Measurements from ENCODE around the gene ALG8. TPM values are rescaled to one million over a fixed set of nuclear protein-coding genes. Genes with fewer than 3 reads are reported as not detected.

ALG8 gene
- total RNA-seq, 4 donors from 2014 or later: 14.8 to 21.6 (median 15.8) TPM

GRCh38 chr11:78150346-78150745, 10.9 kb upstream of the ALG8 start:
- Histone ChIP-seq H3K27me3 (no peaks in the 10 kb centered on the region), H3K4me3 (no peak overlapping the region), H3K4me1 (no peaks in the 10 kb centered on the region), H3K9me3 (no peaks in the 10 kb centered on the region), H3K36me3 (no peaks in the 10 kb centered on the region), H3K27ac (no peak overlapping the region)
- no peak for ATAC-seq
- TF ChIP-seq POLR2AphosphoS5 (IDR thresholded peaks at IDR 0.05): no peak
- no peak for TF ChIP-seq EP300 (IDR thresholded peaks at IDR 0.05)
- TF ChIP-seq CTCF (IDR thresholded peaks at IDR 0.05): no peak
- no peak for TF ChIP-seq POLR2A (IDR thresholded peaks at IDR 0.05)
- 92 to 100% methylated on average over 2 of the region's 4 CpGs for WGBS, 2 donors (ENCODE audit: low coverage in 1 of 2)

- Histone ChIP-seq H3K9me3 (no peaks in the 10 kb centered on the region), H3K36me3 (no peaks in the 10 kb centered on the region), H3K27me3 (no peaks in the 10 kb centered on the region), H3K27ac (no peak overlapping the region), H3K4me1 (no peaks in the 10 kb centered on the region), H3K4me3 (no peak overlapping the region)
- ATAC-seq: peak; percentile 51
- WGBS, 2 donors (ENCODE audit: low coverage in 1 of 2): 0 to 6% methylated on average over 1 of the region's 1 CpG
- no peak for TF ChIP-seq POLR2AphosphoS5 (IDR thresholded peaks at IDR 0.05)
- TF ChIP-seq CTCF (IDR thresholded peaks at IDR 0.05): peak in 3 of 4 experiments; percentile 15 to 50 (median 24)
- TF ChIP-seq POLR2A (IDR thresholded peaks at IDR 0.05): no peak
- no peak for TF ChIP-seq EP300 (IDR thresholded peaks at IDR 0.05)
Observed at GRCh38 chr11:78149646-78150045, 10.2 kb upstream of the ALG8 start.

- 95% methylated on average over 2 of the region's 2 CpGs; no CpG with 5 or more reads in 1 of the 2 donors for WGBS, 2 donors (ENCODE audit: low coverage in 1 of 2)
- Histone ChIP-seq H3K36me3 (no peaks in the 10 kb centered on the region), H3K27me3 (no peaks in the 10 kb centered on the region), H3K27ac (no peak overlapping the region), H3K9me3 (no peaks in the 10 kb centered on the region), H3K4me1 (no peaks in the 10 kb centered on the region), H3K4me3 (no peak overlapping the region)
- TF ChIP-seq EP300 (IDR thresholded peaks at IDR 0.05) (no peak), POLR2AphosphoS5 (IDR thresholded peaks at IDR 0.05) (no peak), POLR2A (IDR thresholded peaks at IDR 0.05) (no peak), CTCF (IDR thresholded peaks at IDR 0.05) (no peak)
- ATAC-seq: no peak
Observed at GRCh38 chr11:78147807-78148206, 8.4 kb upstream of the ALG8 start.

- 50 to 89% methylated on average over 1 of the region's 1 CpG for WGBS, 2 donors (ENCODE audit: low coverage in 1 of 2)
- TF ChIP-seq POLR2A (IDR thresholded peaks at IDR 0.05): no peak
- Histone ChIP-seq H3K4me3 (no peak overlapping the region), H3K36me3 (no peaks in the 10 kb centered on the region), H3K9me3 (no peaks in the 10 kb centered on the region), H3K4me1 (peaks cover 0 to 5% (median 0%) of the 10 kb centered on the region in 3 donors), H3K27ac (no peak overlapping the region), H3K27me3 (no peaks in the 10 kb centered on the region)
- no peak for ATAC-seq
Observed at GRCh38 chr11:78145511-78146025, 6.1 kb upstream of the ALG8 start.

GRCh38 chr11:78140392-78141077, 1.1 kb upstream of the ALG8 start:
- no peaks in the 10 kb centered on the region for H3K9me3 ChIP-seq
- H3K27me3 ChIP-seq: no peaks in the 10 kb centered on the region
- peaks cover 0 to 13% of the 10 kb centered on the region in 2 donors for H3K36me3 ChIP-seq
- H3K4me1 ChIP-seq: peaks cover 0 to 25% (median 6%) of the 10 kb centered on the region in 3 donors
- ATAC-seq: no peak
- H3K27ac ChIP-seq: peak overlapping the region in 1 of 4 donors; percentile 73
- WGBS, 2 donors (ENCODE audit: low coverage in 1 of 2): 45 to 84% methylated on average over 5 to 17 of the region's 17 CpGs
- peak overlapping the region; percentile 61 to 67 for H3K4me3 ChIP-seq
- TF ChIP-seq POLR2AphosphoS5 (IDR thresholded peaks at IDR 0.05) (no peak), CTCF (IDR thresholded peaks at IDR 0.05) (no peak), POLR2A (IDR thresholded peaks at IDR 0.05) (no peak), EP300 (IDR thresholded peaks at IDR 0.05) (no peak)
